ENCODE data around the gene HS6ST3.

Gene HS6ST3

GRCh38 chr13:96299235-96299634 is 209.3 kb downstream of the HS6ST3 start:
- DNase-seq (ENCODE audit: low read depth, low spot score): no peak

DNA sequence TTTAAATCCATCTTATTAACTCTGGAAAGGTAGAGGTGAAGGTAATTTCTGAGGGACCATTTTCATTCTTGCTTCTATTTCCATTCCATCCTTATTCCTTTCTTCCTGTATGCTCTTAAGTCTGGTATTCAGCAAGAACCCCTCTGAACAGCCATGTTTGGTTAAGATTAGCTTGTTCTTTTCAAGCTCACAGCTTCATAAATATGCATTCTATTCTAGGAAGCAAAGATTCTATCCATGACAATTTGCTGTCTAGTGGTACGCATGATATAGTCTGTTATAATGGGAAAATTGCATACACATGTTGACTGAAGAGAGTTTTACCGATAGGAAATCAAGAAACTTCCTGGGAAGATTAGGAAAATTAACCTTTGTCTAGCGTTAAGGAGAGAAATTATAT is 218.7 kb downstream of the HS6ST3 start:
- DNase-seq (ENCODE audit: low read depth, low spot score): no peak

- DNase-seq (ENCODE audit: low read depth, low spot score): no peak
These were observed 225.1 kb downstream of the HS6ST3 start for GRCh38 chr13:96314974-96315373.

DNA sequence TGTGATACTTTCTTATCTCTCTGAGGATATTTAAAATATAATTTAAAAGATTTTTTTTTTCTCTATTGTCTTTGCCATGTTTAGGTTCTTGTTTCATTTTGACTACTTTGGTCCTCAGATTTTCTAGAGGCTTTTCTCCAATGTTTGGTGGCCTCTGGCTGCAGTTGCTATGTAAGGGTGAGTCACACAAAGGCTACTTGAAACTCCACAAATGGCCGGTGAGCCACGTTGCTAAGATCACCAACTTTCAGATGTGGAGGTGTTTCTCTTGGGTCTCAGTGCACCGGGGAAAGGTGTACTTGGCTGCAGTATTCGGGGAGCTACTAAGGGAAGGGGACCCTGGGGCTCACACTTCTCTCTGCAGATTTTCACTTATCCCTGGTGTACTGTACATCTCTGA is 248.1 kb downstream of the HS6ST3 start:
- no peak for DNase-seq (ENCODE audit: low read depth, low spot score)

DNA sequence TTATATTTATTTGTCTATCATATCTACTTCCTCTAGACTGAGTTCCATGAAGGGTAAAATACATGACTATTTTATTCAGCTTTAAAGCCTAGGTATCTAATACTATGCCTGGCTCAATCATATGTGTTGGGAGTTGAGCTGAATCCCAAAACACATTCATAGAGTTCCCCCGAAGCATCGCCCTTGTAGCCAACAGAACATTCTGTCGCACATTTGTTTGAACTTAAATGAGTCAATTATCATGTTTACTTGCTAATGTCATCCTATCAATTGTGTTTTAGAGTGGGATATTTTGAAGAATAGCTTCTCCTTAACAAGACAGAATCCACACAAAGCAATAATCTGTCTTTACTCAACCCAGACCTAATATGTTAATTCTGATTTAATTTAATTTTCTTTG is 252.4 kb downstream of the HS6ST3 start:
- no peak for DNase-seq (ENCODE audit: low read depth, low spot score)

GRCh38 chr13:96342852-96343465 is 253.1 kb downstream of the HS6ST3 start:
- no peak for DNase-seq (ENCODE audit: low read depth, low spot score)

- no peak for DNase-seq (ENCODE audit: low read depth, low spot score)
These were observed 257.0 kb downstream of the HS6ST3 start for GRCh38 chr13:96346921-96347320.

GRCh38 chr13:96373597-96373996 is 283.7 kb downstream of the HS6ST3 start:
- DNase-seq (ENCODE audit: low read depth, low spot score): no peak

- no peak for DNase-seq (ENCODE audit: low read depth, low spot score)
These were observed 287.9 kb downstream of the HS6ST3 start for GRCh38 chr13:96377835-96378234.

GRCh38 chr13:96379967-96380366 is 290.1 kb downstream of the HS6ST3 start:
- DNase-seq (ENCODE audit: low read depth, low spot score): no peak

- DNase-seq (ENCODE audit: low read depth, low spot score): no peak
These were observed 291.8 kb downstream of the HS6ST3 start for GRCh38 chr13:96381681-96382080.

- no peak for DNase-seq (ENCODE audit: low read depth, low spot score)
These were observed 298.7 kb downstream of the HS6ST3 start for GRCh38 chr13:96388598-96388997.

- no peak for DNase-seq (ENCODE audit: low read depth, low spot score)
These were observed 301.7 kb downstream of the HS6ST3 start for GRCh38 chr13:96391606-96392005.

DNA sequence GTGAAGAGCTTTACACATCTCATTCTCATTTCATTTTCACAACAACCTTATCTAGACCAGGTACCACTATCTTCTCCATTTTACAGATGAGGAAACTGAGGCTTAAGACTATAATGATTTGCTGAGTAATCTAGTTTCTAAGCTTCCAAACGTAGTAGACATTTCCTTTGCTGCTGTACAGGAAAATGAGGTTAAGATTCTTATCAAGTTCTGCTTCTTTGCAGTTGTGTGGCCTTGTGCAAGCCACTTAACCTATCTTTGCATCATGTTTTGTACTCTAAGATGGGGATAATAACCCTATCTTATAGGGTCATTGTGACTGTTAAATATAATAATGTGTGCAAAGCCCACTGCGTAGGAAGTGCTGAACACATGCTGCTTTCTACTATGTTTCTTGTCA is 307.9 kb downstream of the HS6ST3 start:
- DNase-seq (ENCODE audit: low read depth, low spot score): no peak

- DNase-seq (ENCODE audit: low read depth, low spot score): no peak
These were observed 308.6 kb downstream of the HS6ST3 start for GRCh38 chr13:96398486-96398885.

- DNase-seq (ENCODE audit: low read depth, low spot score): no peak
These were observed 313.3 kb downstream of the HS6ST3 start for GRCh38 chr13:96403241-96403640.

- DNase-seq (ENCODE audit: low read depth, low spot score): no peak
These were observed 313.7 kb downstream of the HS6ST3 start for GRCh38 chr13:96403651-96404050.

- no peak for DNase-seq (ENCODE audit: low read depth, low spot score)
These were observed 326.0 kb downstream of the HS6ST3 start for GRCh38 chr13:96415831-96416385.

GRCh38 chr13:96417939-96418685 is 328.2 kb downstream of the HS6ST3 start:
- no peak for DNase-seq (ENCODE audit: low read depth, low spot score)

- no peak for DNase-seq (ENCODE audit: low read depth, low spot score)
These were observed 331.4 kb downstream of the HS6ST3 start for GRCh38 chr13:96421314-96421713.

GRCh38 chr13:96422002-96422401 is 332.1 kb downstream of the HS6ST3 start:
- DNase-seq (ENCODE audit: low read depth, low spot score): no peak

- no peak for DNase-seq (ENCODE audit: low read depth, low spot score)
These were observed 336.3 kb downstream of the HS6ST3 start for GRCh38 chr13:96426167-96426566.

GRCh38 chr13:96428911-96429310 is 339.0 kb downstream of the HS6ST3 start:
- no peak for DNase-seq (ENCODE audit: low read depth, low spot score)
